ENCODE measurements around the gene CARD9.

CARD9 gene

GRCh38 chr9:136318111-136318775 lies 55.2 kb downstream of the CARD9 start:
- peaks cover 23% of the 10 kb centered on the region for H3K9me3 Mint-ChIP-seq
- H3K36me3 Mint-ChIP-seq (ENCODE audit: low read depth): peaks cover 5% of the 10 kb centered on the region
- H3K27me3 Mint-ChIP-seq (ENCODE audit: low read depth): peaks cover 7% of the 10 kb centered on the region
- TF ChIP-seq CTCF (IDR thresholded peaks at IDR 0.05; ENCODE audit: unreplicated experiment in 3 of 3): no peak
- H3K4me3 Mint-ChIP-seq: no peak overlapping the region
- H3K27ac Mint-ChIP-seq: no peak overlapping the region
- no peaks in the 10 kb centered on the region for H3K4me1 Mint-ChIP-seq

GRCh38 chr9:136317695-136318094 lies 55.8 kb downstream of the CARD9 start:
- Mint-ChIP-seq H3K4me1 (no peaks in the 10 kb centered on the region), H3K36me3 (ENCODE audit: low read depth) (peaks cover 5% of the 10 kb centered on the region), H3K27ac (no peak overlapping the region), H3K4me3 (no peak overlapping the region), H3K27me3 (ENCODE audit: low read depth) (peaks cover 6% of the 10 kb centered on the region), H3K9me3 (peaks cover 23% of the 10 kb centered on the region)
- no peak for TF ChIP-seq CTCF (IDR thresholded peaks at IDR 0.05; ENCODE audit: unreplicated experiment in 3 of 3)

- Mint-ChIP-seq H3K4me3 (no peak overlapping the region), H3K27me3 (ENCODE audit: low read depth) (peaks cover 6% of the 10 kb centered on the region), H3K9me3 (peaks cover 23% of the 10 kb centered on the region), H3K4me1 (no peaks in the 10 kb centered on the region), H3K27ac (peak overlapping the region in 1 of 3 experiments; percentile 45), H3K36me3 (ENCODE audit: low read depth) (peaks cover 5% of the 10 kb centered on the region)
- TF ChIP-seq CTCF (IDR thresholded peaks at IDR 0.05; ENCODE audit: unreplicated experiment in 3 of 3): no peak
These were observed 56.4 kb downstream of the CARD9 start for GRCh38 chr9:136316896-136317676.

GRCh38 chr9:136316271-136316751 lies 57.2 kb downstream of the CARD9 start:
- Mint-ChIP-seq H3K27ac (no peak overlapping the region), H3K27me3 (ENCODE audit: low read depth) (peaks cover 6% of the 10 kb centered on the region), H3K4me3 (no peak overlapping the region), H3K9me3 (peaks cover 22% of the 10 kb centered on the region), H3K36me3 (ENCODE audit: low read depth) (peaks cover 5% of the 10 kb centered on the region), H3K4me1 (no peaks in the 10 kb centered on the region)
- no peak for TF ChIP-seq CTCF (IDR thresholded peaks at IDR 0.05; ENCODE audit: unreplicated experiment in 3 of 3)

- H3K4me3 Mint-ChIP-seq: no peak overlapping the region
- peaks cover 6% of the 10 kb centered on the region for H3K27me3 Mint-ChIP-seq (ENCODE audit: low read depth)
- H3K9me3 Mint-ChIP-seq: peaks cover 19% of the 10 kb centered on the region
- TF ChIP-seq CTCF (IDR thresholded peaks at IDR 0.05; ENCODE audit: unreplicated experiment in 3 of 3): no peak
- peaks cover 5% of the 10 kb centered on the region for H3K36me3 Mint-ChIP-seq (ENCODE audit: low read depth)
- peak overlapping the region in 1 of 3 experiments; percentile 57 for H3K27ac Mint-ChIP-seq
- H3K4me1 Mint-ChIP-seq: no peaks in the 10 kb centered on the region
These were observed 58.5 kb downstream of the CARD9 start for GRCh38 chr9:136314944-136315343.

All from nephron (organoid).